SU-DHL-6 (cell line): ENCODE measurements around the gene PDE1C.

Experiments
- H2AFZ ChIP-seq: fragments of 200-600 bp; sonication (generic); 2 replicates; pipeline ENCODE4 v1.6.1; 2014; ENCODE audit warnings: low read depth, mild to moderate bottlenecking, moderate library complexity, mixed read lengths, antibody characterized with exemption, low read length; ENCODE audit not compliant: severe bottlenecking
- H3F3A ChIP-seq: fragments of 200-600 bp; shearing (Covaris generic); 2 replicates; pipeline ENCODE4 v1.6.0; 2016; ENCODE audit warnings: antibody characterized with exemption, mild to moderate bottlenecking; ENCODE audit not compliant: insufficient read depth
- H3K27ac ChIP-seq: fragments of 200-600 bp; sonication (generic); 2 replicates; pipeline ENCODE4 v1.5.1; 2016; ENCODE audit warnings: low read depth, mild to moderate bottlenecking, low read length, moderate library complexity, mixed read lengths
- H3K27me3 ChIP-seq: fragments of 200-600 bp; sonication (generic), shearing (Covaris generic); 2 replicates; pipeline ENCODE4 v1.6.0; 2014; ENCODE audit warnings: mild to moderate bottlenecking, low read length
- H3K36me3 ChIP-seq: fragments of 200-600 bp; sonication (generic); 2 replicates; pipeline ENCODE4 v1.6.1; 2014; ENCODE audit warnings: mild to moderate bottlenecking, low read length, mixed read lengths
- H3K4me2 ChIP-seq: fragments of 300-600, 200-600 bp; shearing (Covaris generic), sonication (generic); 2 replicates; pipeline ENCODE4 v1.6.0; 2014; ENCODE audit warnings: low read length, low read depth, mild to moderate bottlenecking; ENCODE audit not compliant: poor library complexity, severe bottlenecking
- H3K4me3 ChIP-seq: fragments of 200-600 bp; sonication (generic); 2 replicates; pipeline ENCODE4 v1.5.1; 2014; ENCODE audit warnings: antibody characterized with exemption, low read length, mild to moderate bottlenecking, mixed read lengths; ENCODE audit not compliant: insufficient read depth, poor library complexity, severe bottlenecking
- H3K79me2 ChIP-seq: fragments of 200-600 bp; sonication (generic); 2 replicates; pipeline ENCODE4 v1.6.1; 2014; ENCODE audit warnings: mild to moderate bottlenecking, low read length, moderate library complexity; ENCODE audit not compliant: insufficient read depth
- H3K9ac ChIP-seq: fragments of 200-600 bp; sonication (generic); 2 replicates; pipeline ENCODE4 v1.7.0; 2014; ENCODE audit warnings: mild to moderate bottlenecking, low read length
- H3K9me2 ChIP-seq: fragments of 200-600 bp; sonication (generic); replicated peaks from 2 replicates; pipeline ENCODE4 v1.6.1; 2014; ENCODE audit warnings: low read length; ENCODE audit not compliant: insufficient read depth
- H3K9me3 ChIP-seq: fragments of 200-600 bp; sonication (generic); 2 replicates; pipeline ENCODE4 v1.6.1; 2014; ENCODE audit warnings: low read length, mixed read lengths; ENCODE audit not compliant: insufficient read depth
- H4K20me1 ChIP-seq: fragments of 200-600 bp; sonication (generic); 2 replicates; pipeline ENCODE4 v1.6.1; 2014; ENCODE audit warnings: low read depth, mild to moderate bottlenecking, antibody characterized with exemption, low read length, moderate library complexity, mixed read lengths
- EZH2phosphoT487 ChIP-seq: fragments of 200-600 bp; sonication (generic), shearing (Covaris generic); conservative IDR thresholded peaks from 2 replicates; pipeline ENCODE4 v1.6.1; 2018; ENCODE audit warnings: mild to moderate bottlenecking, antibody characterized with exemption, low read length, moderate library complexity, mixed read lengths
- TF ChIP-seq, protein P1 (sequence below): fragments of 200-600 bp; sonication (generic); IDR thresholded peaks from one replicate; pipeline ENCODE4 v1.5.1; 2017; ENCODE audit warnings: antibody characterized with exemption, mild to moderate bottlenecking, low read length, moderate library complexity; ENCODE audit not compliant: insufficient read depth, poor library complexity, severe bottlenecking

Gene PDE1C

DNA sequence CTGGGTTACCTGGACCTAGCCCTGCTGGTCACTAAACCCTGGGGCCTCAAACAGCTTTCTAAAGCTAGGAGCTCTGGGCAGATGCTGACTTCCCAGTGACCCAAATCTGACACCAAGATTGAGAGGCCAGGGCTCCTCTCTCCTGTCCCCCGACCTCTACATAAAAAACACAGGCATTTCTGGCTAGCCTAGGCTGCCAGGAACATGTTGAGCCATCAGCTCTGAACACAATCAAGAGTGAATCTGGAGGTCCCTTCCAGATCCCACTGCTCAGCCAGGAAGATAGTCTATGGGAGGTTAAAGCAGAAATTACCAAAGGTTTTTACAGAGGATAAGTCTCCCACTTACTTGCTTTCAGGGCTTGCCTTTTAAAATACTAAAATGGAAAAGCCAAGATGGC lies 22.1 kb upstream of the PDE1C start:
- no peak for TF ChIP-seq EZH2phosphoT487
- TF ChIP-seq, protein P1, sequence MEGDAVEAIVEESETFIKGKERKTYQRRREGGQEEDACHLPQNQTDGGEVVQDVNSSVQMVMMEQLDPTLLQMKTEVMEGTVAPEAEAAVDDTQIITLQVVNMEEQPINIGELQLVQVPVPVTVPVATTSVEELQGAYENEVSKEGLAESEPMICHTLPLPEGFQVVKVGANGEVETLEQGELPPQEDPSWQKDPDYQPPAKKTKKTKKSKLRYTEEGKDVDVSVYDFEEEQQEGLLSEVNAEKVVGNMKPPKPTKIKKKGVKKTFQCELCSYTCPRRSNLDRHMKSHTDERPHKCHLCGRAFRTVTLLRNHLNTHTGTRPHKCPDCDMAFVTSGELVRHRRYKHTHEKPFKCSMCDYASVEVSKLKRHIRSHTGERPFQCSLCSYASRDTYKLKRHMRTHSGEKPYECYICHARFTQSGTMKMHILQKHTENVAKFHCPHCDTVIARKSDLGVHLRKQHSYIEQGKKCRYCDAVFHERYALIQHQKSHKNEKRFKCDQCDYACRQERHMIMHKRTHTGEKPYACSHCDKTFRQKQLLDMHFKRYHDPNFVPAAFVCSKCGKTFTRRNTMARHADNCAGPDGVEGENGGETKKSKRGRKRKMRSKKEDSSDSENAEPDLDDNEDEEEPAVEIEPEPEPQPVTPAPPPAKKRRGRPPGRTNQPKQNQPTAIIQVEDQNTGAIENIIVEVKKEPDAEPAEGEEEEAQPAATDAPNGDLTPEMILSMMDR, result no peak
- Histone ChIP-seq H3K4me3 (no peak overlapping the region), H2AFZ (no peak overlapping the region), H3K36me3 (no peaks in the 10 kb centered on the region), H3K4me2 (no peak overlapping the region), H3K9me3 (no peaks in the 10 kb centered on the region), H3F3A (no peaks in the 10 kb centered on the region), H3K9me2 (no peaks in the 10 kb centered on the region), H3K27ac (no peak overlapping the region), H4K20me1 (no peaks in the 10 kb centered on the region), H3K9ac (no peak overlapping the region), H3K27me3 (no peaks in the 10 kb centered on the region), H3K79me2 (no peaks in the 10 kb centered on the region)

DNA sequence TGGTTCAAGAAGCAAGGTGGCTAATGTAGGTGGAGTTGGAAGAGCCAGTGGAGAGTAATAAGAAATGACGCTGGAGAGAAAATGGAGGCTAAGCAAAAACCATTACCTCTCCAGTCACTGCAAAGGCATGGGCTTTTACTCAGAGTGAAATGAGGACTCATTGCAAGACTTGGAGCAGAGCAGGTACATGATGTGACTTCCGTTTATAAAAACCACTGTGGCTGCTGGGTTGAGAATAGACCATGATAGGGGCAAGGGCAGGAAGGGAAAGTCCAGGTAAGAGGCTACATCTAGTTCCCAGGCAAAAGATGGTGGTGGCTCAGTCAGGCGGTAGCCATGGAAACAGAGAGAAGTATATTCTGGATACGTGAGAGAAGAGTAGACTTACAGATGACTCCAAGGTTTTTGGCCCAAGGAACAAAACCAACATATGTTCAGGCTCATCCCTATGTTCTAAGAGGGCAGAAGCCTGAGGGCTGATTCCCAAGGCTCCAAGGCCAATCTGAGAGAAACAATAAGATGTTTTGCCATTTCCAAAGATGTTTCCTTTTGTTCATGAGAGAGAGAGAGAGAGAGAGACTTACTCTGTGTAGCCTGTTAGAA lies 21.5 kb upstream of the PDE1C start:
- H2AFZ ChIP-seq, result no peak overlapping the region
- no peaks in the 10 kb centered on the region for H4K20me1 ChIP-seq
- no peaks in the 10 kb centered on the region for H3K9me3 ChIP-seq
- no peak overlapping the region for H3K4me2 ChIP-seq
- H3K9ac ChIP-seq, result no peak overlapping the region
- no peaks in the 10 kb centered on the region for H3K27me3 ChIP-seq
- no peaks in the 10 kb centered on the region for H3K36me3 ChIP-seq
- no peak overlapping the region for H3K4me3 ChIP-seq
- no peak overlapping the region for H3K27ac ChIP-seq
- no peaks in the 10 kb centered on the region for H3K79me2 ChIP-seq
- H3F3A ChIP-seq, result no peaks in the 10 kb centered on the region
- TF ChIP-seq, protein P1, result no peak
- TF ChIP-seq EZH2phosphoT487, result no peak
- no peaks in the 10 kb centered on the region for H3K9me2 ChIP-seq

DNA sequence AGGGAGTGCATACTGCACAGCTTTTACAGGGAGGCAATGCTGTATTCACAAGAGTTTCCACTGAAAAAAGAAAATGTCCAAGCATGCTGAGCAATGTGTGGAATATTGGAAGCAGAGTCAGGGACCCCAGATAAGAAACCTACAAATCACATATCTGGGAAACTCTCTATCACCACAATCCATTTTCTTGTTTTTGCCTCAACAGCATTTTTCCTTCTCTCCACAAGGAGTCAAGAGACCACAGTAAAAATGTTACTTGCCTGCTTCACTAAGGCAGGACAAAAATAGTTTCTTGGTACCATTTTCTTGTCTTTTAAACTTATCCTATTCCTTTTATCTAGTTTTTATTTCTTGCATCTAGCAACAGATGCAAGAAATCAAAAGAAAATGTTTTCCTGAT lies 19.5 kb upstream of the PDE1C start:
- H3K4me3 ChIP-seq, result no peak overlapping the region
- H3K9ac ChIP-seq, result no peak overlapping the region
- no peaks in the 10 kb centered on the region for H4K20me1 ChIP-seq
- no peaks in the 10 kb centered on the region for H3K9me2 ChIP-seq
- H3K4me2 ChIP-seq, result no peak overlapping the region
- no peaks in the 10 kb centered on the region for H3K36me3 ChIP-seq
- TF ChIP-seq, protein P1, result no peak
- no peak for TF ChIP-seq EZH2phosphoT487
- no peak overlapping the region for H2AFZ ChIP-seq
- no peaks in the 10 kb centered on the region for H3K9me3 ChIP-seq
- no peaks in the 10 kb centered on the region for H3K79me2 ChIP-seq
- no peaks in the 10 kb centered on the region for H3K27me3 ChIP-seq
- H3F3A ChIP-seq, result no peaks in the 10 kb centered on the region
- no peak overlapping the region for H3K27ac ChIP-seq
